ENCODE measurements around the gene ANAPC13. TPM values are rescaled to one million over a fixed set of nuclear protein-coding genes. Genes with fewer than 3 reads are reported as not detected.

ANAPC13 gene
- total RNA-seq, 1 experiment from 2014 or later: 61.5 TPM

DNA sequence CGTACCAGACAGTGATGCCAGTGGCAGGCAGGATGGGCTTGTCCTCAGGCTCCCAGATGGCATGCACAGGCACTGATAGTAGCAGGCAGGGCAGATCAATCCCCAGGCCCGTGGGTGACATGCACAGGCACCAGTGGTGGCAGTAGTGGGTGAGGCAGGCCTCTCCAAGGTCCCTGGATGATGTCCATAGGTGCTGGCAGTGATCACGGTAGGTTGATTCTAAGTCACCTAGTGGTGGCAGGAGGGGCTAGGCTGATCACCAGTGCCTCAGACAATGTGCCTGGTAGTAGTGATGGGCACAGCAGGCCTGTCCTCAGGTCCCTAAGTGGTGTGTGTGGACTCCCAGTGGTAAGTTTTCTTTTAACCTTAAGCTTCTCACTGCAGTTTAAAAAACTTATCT is 19.7 kb upstream of the ANAPC13 start:
- no peaks in the 10 kb centered on the region for H3K27me3 Mint-ChIP-seq (ENCODE audit: insufficient read depth, unreplicated experiment)
- ChIA-PET POLR2A (no interaction called here), CTCF (interaction anchor here (0.6 kb wide), 1 partner anchor 95 kb away, joined by 3 read pairs; no protein-coding TSS in a partner anchor)
- peaks cover 41% of the 10 kb centered on the region for H3K36me3 Mint-ChIP-seq (ENCODE audit: insufficient read depth, unreplicated experiment)
- BruUV-seq (replicated peaks): no TSS peak
- TF ChIP-seq, protein P1, sequence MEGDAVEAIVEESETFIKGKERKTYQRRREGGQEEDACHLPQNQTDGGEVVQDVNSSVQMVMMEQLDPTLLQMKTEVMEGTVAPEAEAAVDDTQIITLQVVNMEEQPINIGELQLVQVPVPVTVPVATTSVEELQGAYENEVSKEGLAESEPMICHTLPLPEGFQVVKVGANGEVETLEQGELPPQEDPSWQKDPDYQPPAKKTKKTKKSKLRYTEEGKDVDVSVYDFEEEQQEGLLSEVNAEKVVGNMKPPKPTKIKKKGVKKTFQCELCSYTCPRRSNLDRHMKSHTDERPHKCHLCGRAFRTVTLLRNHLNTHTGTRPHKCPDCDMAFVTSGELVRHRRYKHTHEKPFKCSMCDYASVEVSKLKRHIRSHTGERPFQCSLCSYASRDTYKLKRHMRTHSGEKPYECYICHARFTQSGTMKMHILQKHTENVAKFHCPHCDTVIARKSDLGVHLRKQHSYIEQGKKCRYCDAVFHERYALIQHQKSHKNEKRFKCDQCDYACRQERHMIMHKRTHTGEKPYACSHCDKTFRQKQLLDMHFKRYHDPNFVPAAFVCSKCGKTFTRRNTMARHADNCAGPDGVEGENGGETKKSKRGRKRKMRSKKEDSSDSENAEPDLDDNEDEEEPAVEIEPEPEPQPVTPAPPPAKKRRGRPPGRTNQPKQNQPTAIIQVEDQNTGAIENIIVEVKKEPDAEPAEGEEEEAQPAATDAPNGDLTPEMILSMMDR (IDR thresholded peaks at IDR 0.05; ENCODE audit: unreplicated experiment): no peak
- no peak overlapping the region for H3K27ac Mint-ChIP-seq (ENCODE audit: low read depth, unreplicated experiment)
- peaks cover 12% of the 10 kb centered on the region for H3K4me1 Mint-ChIP-seq (ENCODE audit: insufficient read depth, unreplicated experiment)
- no peak overlapping the region for H3K4me3 Mint-ChIP-seq (ENCODE audit: unreplicated experiment)
- intact Hi-C loops (cut with micrococcal nuclease): no loop called here
- DNase-seq (ENCODE audit: unreplicated experiment): no peak
- H3K9me3 Mint-ChIP-seq (ENCODE audit: unreplicated experiment): peaks cover 40% of the 10 kb centered on the region

DNA sequence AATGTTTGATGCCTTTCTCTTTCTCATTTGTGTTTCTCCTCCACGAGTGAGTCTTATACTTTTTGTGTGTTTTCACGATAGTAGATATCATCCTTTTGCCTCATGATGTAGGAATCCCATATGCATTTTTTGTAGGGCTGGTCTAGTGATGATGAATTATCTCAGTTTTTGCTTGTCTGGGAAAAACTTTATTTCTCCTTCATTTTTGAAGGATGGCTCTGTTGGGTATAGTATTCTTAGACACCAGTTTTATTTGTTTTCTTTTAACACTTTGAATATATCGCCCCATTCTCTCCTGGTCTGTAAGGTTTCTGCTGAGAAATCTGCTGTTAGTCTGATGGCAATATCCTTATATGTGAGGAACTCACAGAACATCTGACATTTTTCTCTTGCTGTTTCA is 18.3 kb upstream of the ANAPC13 start:
- intact Hi-C loops (cut with micrococcal nuclease): no loop called here
- TF ChIP-seq, protein P1 (IDR thresholded peaks at IDR 0.05; ENCODE audit: unreplicated experiment): no peak
- CTCF ChIA-PET: interaction anchor here (0.6 kb wide), 1 partner anchor 58 kb away, joined by 3 read pairs; no protein-coding TSS in a partner anchor
- H3K27me3 Mint-ChIP-seq (ENCODE audit: insufficient read depth, unreplicated experiment): no peaks in the 10 kb centered on the region
- no peak overlapping the region for H3K27ac Mint-ChIP-seq (ENCODE audit: low read depth, unreplicated experiment)
- no peak overlapping the region for H3K4me3 Mint-ChIP-seq (ENCODE audit: unreplicated experiment)
- no peak for DNase-seq (ENCODE audit: unreplicated experiment)
- BruUV-seq (replicated peaks): no TSS peak
- H3K9me3 Mint-ChIP-seq (ENCODE audit: unreplicated experiment): peaks cover 40% of the 10 kb centered on the region
- POLR2A ChIA-PET: no interaction called here
- peaks cover 12% of the 10 kb centered on the region for H3K4me1 Mint-ChIP-seq (ENCODE audit: insufficient read depth, unreplicated experiment)
- peaks cover 39% of the 10 kb centered on the region for H3K36me3 Mint-ChIP-seq (ENCODE audit: insufficient read depth, unreplicated experiment)

DNA sequence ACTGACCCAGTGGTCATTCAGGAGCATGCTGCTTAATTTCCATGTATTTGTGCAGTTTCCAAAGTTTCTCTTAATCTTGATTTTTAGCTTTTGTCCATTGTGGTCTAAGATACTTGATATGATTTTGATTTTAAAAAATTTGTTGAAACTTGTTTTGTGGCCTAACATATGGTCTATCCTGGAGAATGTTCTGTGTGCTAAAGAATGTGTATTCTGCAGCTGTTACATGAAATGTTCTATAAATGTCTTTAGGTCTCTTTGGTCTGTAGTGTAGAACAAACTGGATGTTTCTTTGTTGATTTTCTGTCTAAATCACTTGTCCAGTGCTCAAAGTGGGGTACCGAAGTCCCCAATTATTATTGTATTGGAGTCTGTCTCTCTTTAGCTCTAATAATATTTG is 17.5 kb upstream of the ANAPC13 start:
- ChIA-PET POLR2A (interaction anchor here (0.7 kb wide), 1 partner anchor 47 kb away, joined by 4 read pairs; no protein-coding TSS in a partner anchor), CTCF (interaction anchor here (0.6 to 1.4 kb wide), 4 partner anchors 10 to 264 kb away, joined by 3 to 4 read pairs (median 4); no protein-coding TSS in a partner anchor)
- Mint-ChIP-seq H3K9me3 (ENCODE audit: unreplicated experiment) (peaks cover 40% of the 10 kb centered on the region), H3K27ac (ENCODE audit: low read depth, unreplicated experiment) (no peak overlapping the region), H3K4me3 (ENCODE audit: unreplicated experiment) (no peak overlapping the region), H3K36me3 (ENCODE audit: insufficient read depth, unreplicated experiment) (peaks cover 30% of the 10 kb centered on the region), H3K27me3 (ENCODE audit: insufficient read depth, unreplicated experiment) (no peaks in the 10 kb centered on the region), H3K4me1 (ENCODE audit: insufficient read depth, unreplicated experiment) (peaks cover 12% of the 10 kb centered on the region)
- intact Hi-C loops (cut with micrococcal nuclease): no loop called here
- BruUV-seq (replicated peaks): no TSS peak
- TF ChIP-seq, protein P1 (IDR thresholded peaks at IDR 0.05; ENCODE audit: unreplicated experiment): no peak
- DNase-seq (ENCODE audit: unreplicated experiment): no peak

DNA sequence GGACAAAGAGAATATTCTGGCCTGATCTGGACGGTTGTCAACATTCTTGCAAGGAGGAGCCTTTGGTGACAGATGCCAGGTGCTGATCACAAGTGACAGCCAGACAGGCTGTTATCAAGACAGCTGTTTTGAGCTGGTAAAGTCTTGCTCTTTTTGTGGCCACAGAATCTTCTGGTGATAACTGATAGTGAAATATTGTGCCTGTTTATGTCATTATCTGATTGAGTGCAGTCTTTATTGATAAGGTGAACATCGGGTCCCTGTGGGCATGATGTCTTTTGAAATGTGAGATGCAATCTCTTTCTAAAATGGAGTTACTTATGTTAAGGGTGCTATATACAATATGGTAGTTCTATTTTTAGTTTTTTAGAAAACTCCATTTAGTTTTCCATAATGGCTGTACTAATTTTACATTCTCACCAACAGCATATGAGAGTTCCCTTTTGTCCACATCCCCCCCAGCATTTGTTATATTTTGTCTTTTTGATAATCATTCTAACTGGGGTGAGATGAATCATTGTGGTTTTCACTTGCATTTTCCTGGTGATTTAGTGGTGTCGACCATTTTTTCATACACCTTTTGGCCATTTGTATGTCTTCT is 10.8 kb upstream of the ANAPC13 start:
- DNase-seq (ENCODE audit: unreplicated experiment): no peak

More for the DNA sequence above, 10.8 kb upstream of the ANAPC13 start:
- no peaks in the 10 kb centered on the region for H3K27me3 Mint-ChIP-seq (ENCODE audit: insufficient read depth, unreplicated experiment)
- H3K4me3 Mint-ChIP-seq (ENCODE audit: unreplicated experiment): no peak overlapping the region
- ChIA-PET POLR2A (interaction anchor here (0.7 kb wide), 1 partner anchor 119 kb away, joined by 4 read pairs; no protein-coding TSS in a partner anchor), CTCF (no interaction called here)
- BruUV-seq (replicated peaks): no TSS peak
- H3K4me1 Mint-ChIP-seq (ENCODE audit: insufficient read depth, unreplicated experiment): no peaks in the 10 kb centered on the region
- H3K36me3 Mint-ChIP-seq (ENCODE audit: insufficient read depth, unreplicated experiment): peaks cover 15% of the 10 kb centered on the region
- intact Hi-C loops (cut with micrococcal nuclease): no loop called here
- H3K9me3 Mint-ChIP-seq (ENCODE audit: unreplicated experiment): peaks cover 1% of the 10 kb centered on the region
- TF ChIP-seq, protein P1 (IDR thresholded peaks at IDR 0.05; ENCODE audit: unreplicated experiment): no peak
- no peak overlapping the region for H3K27ac Mint-ChIP-seq (ENCODE audit: low read depth, unreplicated experiment)
